Measurements from ENCODE around the gene MAB21L4. TPM values are rescaled to one million over a fixed set of nuclear protein-coding genes. Genes with fewer than 3 reads are reported as not detected.

MAB21L4 gene
- total RNA-seq (2022) (2.8 and 3.0 TPM in 2 replicates), Bru-seq, nascent RNA (percentile 21 among the genes with signal in this experiment), BruChase-seq, experiment 1, labeled RNA remaining after a 6-hour chase (percentile 34 among the genes with signal in this experiment), BruChase-seq, experiment 2, labeled RNA remaining after a 2-hour chase (percentile 36 among the genes with signal in this experiment)
- long read RNA-seq, partial matches to known transcripts, result 0 of 2 reads
- long read RNA-seq, other reads (novel, unspliced or antisense), result 2 of 2 reads

GRCh38 chr2:240895656-240896388, at the start of gene MAB21L4:
Gene MAB21L4 (minus strand): TSS chr2:240896156. CDS start chr2:240895997, 159 bp downstream.
- BruUV-seq (replicated peaks), result no TSS peak
- Mint-ChIP-seq H3K4me3 (ENCODE audit: low read depth, unreplicated experiment) (no peak within 1 kb of the TSS), H3K9me3 (ENCODE audit: low read depth, unreplicated experiment) (no peaks in the 10 kb centered on the region), H3K27me3 (ENCODE audit: unreplicated experiment) (no peaks in the 10 kb centered on the region), H3K36me3 (ENCODE audit: insufficient read depth, unreplicated experiment) (peaks cover 31% of the 10 kb centered on the region), H3K4me1 (ENCODE audit: low read depth, unreplicated experiment) (peaks cover 50% of the 10 kb centered on the region), H3K27ac (ENCODE audit: unreplicated experiment) (peak within 1 kb of the TSS; percentile 20)
- CTCF ChIA-PET, result interaction anchor here (0.9 to 1.2 kb wide), 3 partner anchors 10 to 96 kb away, joined by 3 to 6 read pairs (median 5); no protein-coding TSS in a partner anchor
- peak; percentile 79 for DNase-seq
- TF ChIP-seq, protein P1, sequence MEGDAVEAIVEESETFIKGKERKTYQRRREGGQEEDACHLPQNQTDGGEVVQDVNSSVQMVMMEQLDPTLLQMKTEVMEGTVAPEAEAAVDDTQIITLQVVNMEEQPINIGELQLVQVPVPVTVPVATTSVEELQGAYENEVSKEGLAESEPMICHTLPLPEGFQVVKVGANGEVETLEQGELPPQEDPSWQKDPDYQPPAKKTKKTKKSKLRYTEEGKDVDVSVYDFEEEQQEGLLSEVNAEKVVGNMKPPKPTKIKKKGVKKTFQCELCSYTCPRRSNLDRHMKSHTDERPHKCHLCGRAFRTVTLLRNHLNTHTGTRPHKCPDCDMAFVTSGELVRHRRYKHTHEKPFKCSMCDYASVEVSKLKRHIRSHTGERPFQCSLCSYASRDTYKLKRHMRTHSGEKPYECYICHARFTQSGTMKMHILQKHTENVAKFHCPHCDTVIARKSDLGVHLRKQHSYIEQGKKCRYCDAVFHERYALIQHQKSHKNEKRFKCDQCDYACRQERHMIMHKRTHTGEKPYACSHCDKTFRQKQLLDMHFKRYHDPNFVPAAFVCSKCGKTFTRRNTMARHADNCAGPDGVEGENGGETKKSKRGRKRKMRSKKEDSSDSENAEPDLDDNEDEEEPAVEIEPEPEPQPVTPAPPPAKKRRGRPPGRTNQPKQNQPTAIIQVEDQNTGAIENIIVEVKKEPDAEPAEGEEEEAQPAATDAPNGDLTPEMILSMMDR (IDR thresholded peaks at IDR 0.05; ENCODE audit: unreplicated experiment), result no peak
- intact Hi-C loops (cut with micrococcal nuclease; ENCODE audit: unreplicated experiment), result no loop called here

DNA sequence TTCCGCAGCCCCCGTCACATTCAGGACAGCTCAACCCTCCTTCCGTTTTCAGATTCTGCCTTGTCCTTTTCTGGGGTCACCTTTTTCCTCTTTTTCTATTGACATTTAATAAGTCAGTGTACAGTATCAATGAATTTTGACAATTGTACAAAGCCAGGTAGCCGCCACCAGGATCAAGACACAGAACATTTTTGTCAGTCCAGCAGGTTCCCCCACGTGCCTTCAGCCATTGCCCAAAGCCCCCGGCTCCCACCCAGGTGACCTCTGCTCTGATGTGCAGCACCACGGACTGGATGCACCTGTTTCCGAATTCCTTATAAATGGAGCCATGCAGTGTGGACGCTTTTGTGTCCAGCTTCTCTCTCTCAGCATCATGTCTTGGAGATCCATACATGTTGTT, 40.1 kb upstream of the MAB21L4 start:
- no peaks in the 10 kb centered on the region for H3K9me3 Mint-ChIP-seq (ENCODE audit: low read depth, unreplicated experiment)
- no TSS peak for BruUV-seq (replicated peaks)
- H3K27ac Mint-ChIP-seq (ENCODE audit: unreplicated experiment), result no peak overlapping the region
- H3K27me3 Mint-ChIP-seq (ENCODE audit: unreplicated experiment), result peaks cover 89% of the 10 kb centered on the region
- no peaks in the 10 kb centered on the region for H3K4me1 Mint-ChIP-seq (ENCODE audit: low read depth, unreplicated experiment)
- CTCF ChIA-PET, result no interaction called here
- H3K4me3 Mint-ChIP-seq (ENCODE audit: low read depth, unreplicated experiment), result no peak overlapping the region
- TF ChIP-seq, protein P1 (IDR thresholded peaks at IDR 0.05; ENCODE audit: unreplicated experiment), result no peak
- intact Hi-C loops (cut with micrococcal nuclease; ENCODE audit: unreplicated experiment), result no loop called here
- no peaks in the 10 kb centered on the region for H3K36me3 Mint-ChIP-seq (ENCODE audit: insufficient read depth, unreplicated experiment)
- DNase-seq, result no peak

DNA sequence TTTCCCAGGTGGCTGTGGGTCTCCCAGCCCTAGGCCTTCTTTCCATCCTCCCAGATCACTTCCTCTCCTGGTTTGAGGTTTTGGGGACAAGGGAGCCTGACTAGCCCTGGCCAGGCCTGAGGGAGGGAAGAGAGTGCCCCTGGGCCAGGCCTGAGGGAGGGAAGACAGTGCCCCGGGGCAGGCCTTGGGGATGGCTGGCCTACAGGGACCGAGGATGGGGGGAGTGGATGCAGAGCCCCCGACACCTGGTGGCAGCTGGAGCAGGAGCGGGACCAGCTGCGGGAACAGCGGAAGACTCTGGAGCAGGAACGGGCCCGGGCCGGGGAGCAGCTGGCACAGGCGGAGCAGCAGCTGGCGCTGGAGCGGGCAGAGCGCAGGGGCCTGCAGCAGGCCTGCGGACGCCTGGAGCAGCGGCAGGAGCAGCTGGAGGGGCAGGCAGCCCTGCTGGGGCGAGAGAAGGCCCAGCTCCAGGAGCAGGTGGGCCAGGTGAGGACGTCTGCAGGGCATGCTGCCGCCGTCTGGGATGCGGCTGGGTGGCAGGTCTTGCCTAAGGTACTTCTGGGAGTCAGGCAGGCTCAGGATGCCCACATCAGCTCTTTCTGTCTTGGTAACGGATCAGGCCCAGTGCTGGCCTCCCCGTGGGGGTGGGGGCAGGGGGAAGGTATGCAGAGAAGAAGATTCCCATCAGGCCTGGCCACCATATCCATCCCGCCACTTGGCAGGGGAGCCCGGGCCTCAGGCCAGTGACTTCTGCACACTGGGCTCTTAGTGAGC, 39.3 kb upstream of the MAB21L4 start:
- intact Hi-C loops (cut with micrococcal nuclease; ENCODE audit: unreplicated experiment), result no loop called here
- Mint-ChIP-seq H3K4me1 (ENCODE audit: low read depth, unreplicated experiment) (no peaks in the 10 kb centered on the region), H3K27ac (ENCODE audit: unreplicated experiment) (no peak overlapping the region), H3K9me3 (ENCODE audit: low read depth, unreplicated experiment) (no peaks in the 10 kb centered on the region), H3K4me3 (ENCODE audit: low read depth, unreplicated experiment) (no peak overlapping the region), H3K36me3 (ENCODE audit: insufficient read depth, unreplicated experiment) (no peaks in the 10 kb centered on the region), H3K27me3 (ENCODE audit: unreplicated experiment) (peaks cover 86% of the 10 kb centered on the region)
- DNase-seq, result peak; percentile 0
- CTCF ChIA-PET, result no interaction called here
- BruUV-seq (replicated peaks), result no TSS peak
- TF ChIP-seq, protein P1 (IDR thresholded peaks at IDR 0.05; ENCODE audit: unreplicated experiment), result no peak

- BruUV-seq (replicated peaks), result no TSS peak
Measured at GRCh38 chr2:240934701-240935102, 38.7 kb upstream of the MAB21L4 start.

More at GRCh38 chr2:240934701-240935102, 38.7 kb upstream of the MAB21L4 start:
- CTCF ChIA-PET, result interaction anchor here (0.6 kb wide), 1 partner anchor 16 kb away, joined by 6 read pairs; no protein-coding TSS in a partner anchor
- intact Hi-C loops (cut with micrococcal nuclease; ENCODE audit: unreplicated experiment), result no loop called here
- peak; percentile 3 for DNase-seq
- no peaks in the 10 kb centered on the region for H3K36me3 Mint-ChIP-seq (ENCODE audit: insufficient read depth, unreplicated experiment)
- TF ChIP-seq, protein P1 (IDR thresholded peaks at IDR 0.05; ENCODE audit: unreplicated experiment), result no peak
- H3K9me3 Mint-ChIP-seq (ENCODE audit: low read depth, unreplicated experiment), result no peaks in the 10 kb centered on the region
- no peaks in the 10 kb centered on the region for H3K4me1 Mint-ChIP-seq (ENCODE audit: low read depth, unreplicated experiment)
- H3K4me3 Mint-ChIP-seq (ENCODE audit: low read depth, unreplicated experiment), result no peak overlapping the region
- peaks cover 86% of the 10 kb centered on the region for H3K27me3 Mint-ChIP-seq (ENCODE audit: unreplicated experiment)
- H3K27ac Mint-ChIP-seq (ENCODE audit: unreplicated experiment), result no peak overlapping the region
